ENCODE measurements around the gene GATB. TPM values are rescaled to one million over a fixed set of nuclear protein-coding genes. Genes with fewer than 3 reads are reported as not detected.

The GATB gene
- total RNA-seq, 1 donor from 2014 or later = 18.0 TPM

DNA sequence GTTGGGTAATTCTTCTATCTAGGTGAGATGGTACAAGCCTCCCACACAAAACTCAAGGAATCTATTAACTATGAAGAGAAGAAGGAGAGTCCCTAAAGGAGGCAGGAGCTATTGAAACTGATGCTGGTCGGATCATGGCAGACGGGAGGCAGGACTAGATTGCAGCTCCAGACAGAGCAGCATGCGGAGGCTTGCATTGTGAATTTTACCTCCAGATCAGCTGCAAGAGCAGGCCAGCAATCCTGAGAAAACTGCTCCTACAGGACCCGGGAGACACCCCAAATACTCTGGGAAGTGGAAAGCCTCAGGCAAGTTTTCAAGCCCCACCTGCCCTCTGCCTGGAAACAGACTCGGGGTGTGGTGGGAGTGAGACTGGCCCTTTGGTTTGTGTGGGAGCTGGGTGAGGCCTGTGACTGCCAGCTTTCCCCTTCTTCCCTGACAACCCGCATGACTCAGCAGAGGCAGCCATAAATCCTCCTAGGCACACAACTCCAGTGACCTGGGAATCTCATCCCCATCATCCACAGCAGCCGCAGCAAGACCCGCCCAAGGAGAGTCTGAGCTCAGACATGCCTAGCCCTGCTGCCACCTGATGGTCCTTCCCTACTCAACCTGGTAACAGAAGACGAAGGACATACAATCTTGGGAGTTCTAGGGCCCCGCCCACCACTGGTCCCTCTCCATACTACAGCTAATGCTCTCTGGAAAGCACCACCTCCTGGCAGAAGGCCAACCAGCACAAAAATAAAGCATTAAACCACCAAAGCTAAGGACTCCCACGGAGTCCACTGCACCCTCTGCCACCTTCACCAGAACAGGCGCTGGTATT lies 30.9 kb downstream of the GATB start:
- no peaks in the 10 kb centered on the region for H3K27me3 Mint-ChIP-seq (ENCODE audit: unreplicated experiment)
- TF ChIP-seq, protein P1, sequence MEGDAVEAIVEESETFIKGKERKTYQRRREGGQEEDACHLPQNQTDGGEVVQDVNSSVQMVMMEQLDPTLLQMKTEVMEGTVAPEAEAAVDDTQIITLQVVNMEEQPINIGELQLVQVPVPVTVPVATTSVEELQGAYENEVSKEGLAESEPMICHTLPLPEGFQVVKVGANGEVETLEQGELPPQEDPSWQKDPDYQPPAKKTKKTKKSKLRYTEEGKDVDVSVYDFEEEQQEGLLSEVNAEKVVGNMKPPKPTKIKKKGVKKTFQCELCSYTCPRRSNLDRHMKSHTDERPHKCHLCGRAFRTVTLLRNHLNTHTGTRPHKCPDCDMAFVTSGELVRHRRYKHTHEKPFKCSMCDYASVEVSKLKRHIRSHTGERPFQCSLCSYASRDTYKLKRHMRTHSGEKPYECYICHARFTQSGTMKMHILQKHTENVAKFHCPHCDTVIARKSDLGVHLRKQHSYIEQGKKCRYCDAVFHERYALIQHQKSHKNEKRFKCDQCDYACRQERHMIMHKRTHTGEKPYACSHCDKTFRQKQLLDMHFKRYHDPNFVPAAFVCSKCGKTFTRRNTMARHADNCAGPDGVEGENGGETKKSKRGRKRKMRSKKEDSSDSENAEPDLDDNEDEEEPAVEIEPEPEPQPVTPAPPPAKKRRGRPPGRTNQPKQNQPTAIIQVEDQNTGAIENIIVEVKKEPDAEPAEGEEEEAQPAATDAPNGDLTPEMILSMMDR (IDR thresholded peaks at IDR 0.05) = no peak
- no peak overlapping the region for H3K4me3 Mint-ChIP-seq (ENCODE audit: unreplicated experiment)
- no peaks in the 10 kb centered on the region for H3K4me1 Mint-ChIP-seq (ENCODE audit: unreplicated experiment)
- no peak for DNase-seq (ENCODE audit: extremely low spot score, unreplicated experiment)
- peaks cover 6% of the 10 kb centered on the region for H3K36me3 Mint-ChIP-seq (ENCODE audit: unreplicated experiment)
- no peak overlapping the region for H3K27ac Mint-ChIP-seq (ENCODE audit: unreplicated experiment)
- H3K9me3 Mint-ChIP-seq (ENCODE audit: unreplicated experiment) = no peaks in the 10 kb centered on the region

DNA sequence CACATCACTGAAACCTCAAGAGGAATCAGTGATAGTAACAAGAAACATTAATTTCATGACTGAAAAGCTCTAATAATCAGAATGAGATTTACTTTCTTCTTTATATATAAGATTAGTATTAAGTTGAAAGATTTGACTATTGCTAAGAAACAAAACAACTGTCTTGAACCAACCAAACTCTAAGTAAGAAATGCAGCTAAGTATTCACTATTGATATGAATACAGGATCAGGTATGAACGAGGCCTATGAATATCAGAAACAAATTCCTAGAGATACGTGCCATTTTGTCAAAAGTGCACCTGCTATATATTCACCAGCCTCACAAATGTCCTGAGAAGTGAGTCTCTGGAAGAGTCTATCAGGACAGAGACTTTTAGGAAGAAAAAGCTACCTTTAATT lies 32.1 kb downstream of the GATB start:
- Mint-ChIP-seq H3K27me3 (ENCODE audit: unreplicated experiment) (no peaks in the 10 kb centered on the region), H3K27ac (ENCODE audit: unreplicated experiment) (no peak overlapping the region), H3K36me3 (ENCODE audit: unreplicated experiment) (peaks cover 6% of the 10 kb centered on the region), H3K4me3 (ENCODE audit: unreplicated experiment) (no peak overlapping the region), H3K4me1 (ENCODE audit: unreplicated experiment) (no peaks in the 10 kb centered on the region), H3K9me3 (ENCODE audit: unreplicated experiment) (no peaks in the 10 kb centered on the region)
- TF ChIP-seq, protein P1 (IDR thresholded peaks at IDR 0.05) = no peak
- no peak for DNase-seq (ENCODE audit: extremely low spot score, unreplicated experiment)

DNA sequence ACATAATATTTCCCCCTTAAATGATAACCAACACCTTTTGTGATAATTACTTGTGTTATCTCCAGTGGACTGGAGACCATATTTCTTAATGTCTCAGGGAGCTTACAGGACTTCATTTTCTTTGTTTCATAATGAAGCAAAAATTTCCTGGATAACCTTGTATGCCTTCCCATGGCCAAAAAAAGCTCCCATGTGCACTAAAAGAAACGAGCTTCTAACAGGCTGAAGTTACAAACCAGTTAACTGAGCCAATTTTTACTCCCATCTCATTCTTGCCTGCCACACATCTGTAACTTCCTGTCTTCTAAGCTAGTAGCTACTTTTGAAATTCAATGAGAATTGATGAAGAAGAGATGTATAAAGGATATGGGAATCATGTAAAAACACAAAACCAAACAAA lies 32.8 kb downstream of the GATB start:
- Mint-ChIP-seq H3K4me3 (ENCODE audit: unreplicated experiment) (no peak overlapping the region), H3K27ac (ENCODE audit: unreplicated experiment) (no peak overlapping the region), H3K9me3 (ENCODE audit: unreplicated experiment) (no peaks in the 10 kb centered on the region), H3K27me3 (ENCODE audit: unreplicated experiment) (no peaks in the 10 kb centered on the region), H3K4me1 (ENCODE audit: unreplicated experiment) (no peaks in the 10 kb centered on the region), H3K36me3 (ENCODE audit: unreplicated experiment) (peaks cover 6% of the 10 kb centered on the region)
- TF ChIP-seq, protein P1 (IDR thresholded peaks at IDR 0.05) = no peak
- DNase-seq (ENCODE audit: extremely low spot score, unreplicated experiment) = no peak

DNA sequence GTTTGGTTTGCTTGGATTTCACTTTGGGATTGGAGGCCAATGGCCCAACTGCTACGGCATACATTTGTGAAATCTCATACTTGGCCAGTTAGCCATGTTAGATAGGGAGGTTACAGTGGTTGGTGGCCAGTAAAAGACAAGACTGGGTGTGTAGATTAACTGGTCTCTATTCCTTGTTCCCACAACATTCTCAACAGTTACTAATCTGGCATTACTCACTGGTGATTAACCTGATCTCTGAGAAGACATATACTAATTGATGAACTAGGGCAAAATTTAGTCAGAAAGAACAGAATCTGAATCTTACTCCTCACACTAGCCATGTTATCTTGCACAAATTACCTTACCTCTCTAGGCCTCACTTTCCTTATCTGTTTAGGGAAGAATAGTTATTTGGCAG lies 33.4 kb downstream of the GATB start:
- Mint-ChIP-seq H3K4me3 (ENCODE audit: unreplicated experiment) (no peak overlapping the region), H3K27me3 (ENCODE audit: unreplicated experiment) (no peaks in the 10 kb centered on the region), H3K27ac (ENCODE audit: unreplicated experiment) (no peak overlapping the region), H3K36me3 (ENCODE audit: unreplicated experiment) (peaks cover 6% of the 10 kb centered on the region), H3K9me3 (ENCODE audit: unreplicated experiment) (no peaks in the 10 kb centered on the region), H3K4me1 (ENCODE audit: unreplicated experiment) (no peaks in the 10 kb centered on the region)
- TF ChIP-seq, protein P1 (IDR thresholded peaks at IDR 0.05) = no peak
- no peak for DNase-seq (ENCODE audit: extremely low spot score, unreplicated experiment)

DNA sequence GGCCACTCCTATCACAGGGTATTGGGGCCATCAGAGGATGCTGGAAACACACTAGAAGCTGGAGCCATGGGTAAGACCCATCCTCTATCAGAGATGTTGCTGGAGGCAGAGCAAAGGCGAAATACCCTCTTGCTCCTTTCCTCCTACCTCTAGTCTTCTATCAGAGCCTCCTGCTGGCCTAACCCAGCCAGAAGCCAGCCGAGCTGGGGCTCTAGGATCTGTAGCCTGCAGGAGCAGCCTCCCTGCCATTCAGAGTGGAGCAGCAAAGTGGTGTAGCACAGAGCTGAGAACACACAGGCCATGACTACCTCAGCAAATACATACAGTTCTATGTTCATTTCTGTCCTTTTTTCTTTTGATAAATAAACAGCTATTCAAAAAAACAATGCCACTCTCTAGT lies 35.7 kb downstream of the GATB start:
- Mint-ChIP-seq H3K36me3 (ENCODE audit: unreplicated experiment) (peaks cover 2% of the 10 kb centered on the region), H3K9me3 (ENCODE audit: unreplicated experiment) (no peaks in the 10 kb centered on the region), H3K4me1 (ENCODE audit: unreplicated experiment) (no peaks in the 10 kb centered on the region), H3K27ac (ENCODE audit: unreplicated experiment) (no peak overlapping the region), H3K4me3 (ENCODE audit: unreplicated experiment) (no peak overlapping the region), H3K27me3 (ENCODE audit: unreplicated experiment) (no peaks in the 10 kb centered on the region)
- TF ChIP-seq, protein P1 (IDR thresholded peaks at IDR 0.05) = no peak
- DNase-seq (ENCODE audit: extremely low spot score, unreplicated experiment) = no peak
